ENCODE data around the gene LYSMD2.
A peak's percentile ranks its signal among the peaks of the same experiment; 100 is the strongest.

LYSMD2 gene

DNA sequence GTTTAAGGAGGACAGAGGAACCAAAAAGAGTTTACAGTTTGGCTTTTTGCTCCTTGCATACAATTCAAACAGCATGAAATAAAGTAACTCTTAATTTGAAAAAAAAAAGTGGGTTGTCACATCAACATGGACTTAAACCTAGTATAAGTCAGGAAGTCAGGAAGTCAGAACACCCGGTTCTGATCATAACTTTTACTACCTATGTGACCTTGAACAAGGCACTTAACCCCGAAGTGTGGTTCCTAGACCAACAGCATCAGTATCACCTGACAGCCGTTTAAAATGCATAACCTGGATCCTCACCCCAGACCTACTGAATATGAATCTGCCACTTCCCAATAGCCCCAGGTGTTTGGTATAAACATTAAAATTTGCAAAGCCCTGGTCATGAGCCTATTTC, 18.7 kb downstream of the LYSMD2 start:
- DNase-seq (ENCODE audit: low read depth) = no peak

DNA sequence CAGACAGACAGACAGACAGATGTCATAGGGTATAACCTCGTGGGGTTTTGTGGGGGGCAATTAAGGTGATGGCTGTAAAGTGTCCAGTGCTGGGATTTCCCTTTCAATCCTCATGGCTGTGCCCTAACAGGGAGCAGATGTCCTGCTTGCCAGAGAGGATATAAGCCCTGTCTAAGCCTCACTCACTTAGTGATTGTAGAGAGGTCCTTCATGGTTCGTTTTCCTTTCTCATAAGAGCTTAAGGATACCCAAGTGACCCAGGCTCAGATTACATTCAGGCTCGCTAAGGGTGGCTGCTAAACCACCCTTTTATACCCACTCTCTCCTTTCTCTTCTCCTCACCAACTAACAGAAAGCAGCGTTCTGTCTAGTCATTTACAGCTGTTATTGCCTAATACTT, 19.2 kb downstream of the LYSMD2 start:
- DNase-seq (ENCODE audit: low read depth) = no peak

DNA sequence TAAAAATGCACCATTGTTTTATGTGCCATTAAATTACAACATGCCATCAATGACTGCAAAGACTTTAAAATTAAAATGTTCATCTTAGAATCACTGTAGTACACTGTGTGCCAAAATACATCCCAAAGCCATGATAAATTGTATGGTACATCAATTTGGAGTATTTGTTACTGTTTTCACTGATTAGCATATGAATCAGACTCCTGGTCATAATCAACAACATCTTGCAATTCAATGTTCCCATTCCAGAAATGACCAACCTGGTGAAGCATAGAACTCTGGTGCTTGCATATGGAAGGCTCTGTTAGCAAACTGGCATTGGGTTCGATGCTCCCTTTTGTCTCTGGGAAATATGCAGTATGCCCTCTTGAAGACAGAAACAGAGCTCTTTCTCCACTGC, 22.5 kb downstream of the LYSMD2 start:
- no peak for DNase-seq (ENCODE audit: low read depth)

DNA sequence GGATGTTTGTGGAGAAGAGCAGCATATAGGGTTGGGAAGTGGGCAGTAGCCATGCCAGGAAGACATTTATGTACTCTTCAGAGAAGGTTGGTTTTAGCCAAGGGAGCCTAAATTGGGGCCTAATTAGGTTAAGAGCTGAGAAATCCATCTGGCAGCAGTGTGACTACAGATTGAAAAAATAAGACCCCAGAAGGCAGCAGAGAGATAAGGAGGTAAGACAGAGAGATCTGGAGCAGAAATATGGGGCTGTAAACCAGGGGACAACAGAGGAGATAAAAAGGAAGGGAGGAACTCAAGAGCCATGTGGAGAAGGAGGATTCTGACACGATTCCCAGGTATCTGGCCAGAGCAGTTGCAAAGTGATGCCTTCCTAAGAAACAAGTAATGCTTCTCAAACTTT, 23.3 kb downstream of the LYSMD2 start:
- DNase-seq (ENCODE audit: low read depth) = no peak

DNA sequence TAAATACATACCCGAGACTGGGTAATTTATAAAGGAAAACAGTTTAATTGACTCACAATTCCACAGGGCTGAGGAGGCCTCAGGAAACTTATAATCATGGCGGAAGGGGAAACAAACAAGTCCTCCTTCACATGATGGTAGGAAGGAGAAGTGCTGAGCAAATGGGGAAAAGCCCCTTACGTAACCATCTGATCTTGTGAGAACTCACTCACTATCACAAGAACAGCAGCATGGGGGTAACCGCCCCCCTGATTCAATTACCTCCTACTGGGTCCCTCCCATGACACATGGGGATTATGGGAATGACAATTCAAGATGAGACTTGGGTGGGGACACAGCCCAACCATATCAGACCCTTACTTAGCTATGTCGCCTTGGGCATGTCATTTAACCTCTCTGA, 28.4 kb downstream of the LYSMD2 start:
- no peak for DNase-seq (ENCODE audit: low read depth)

DNA sequence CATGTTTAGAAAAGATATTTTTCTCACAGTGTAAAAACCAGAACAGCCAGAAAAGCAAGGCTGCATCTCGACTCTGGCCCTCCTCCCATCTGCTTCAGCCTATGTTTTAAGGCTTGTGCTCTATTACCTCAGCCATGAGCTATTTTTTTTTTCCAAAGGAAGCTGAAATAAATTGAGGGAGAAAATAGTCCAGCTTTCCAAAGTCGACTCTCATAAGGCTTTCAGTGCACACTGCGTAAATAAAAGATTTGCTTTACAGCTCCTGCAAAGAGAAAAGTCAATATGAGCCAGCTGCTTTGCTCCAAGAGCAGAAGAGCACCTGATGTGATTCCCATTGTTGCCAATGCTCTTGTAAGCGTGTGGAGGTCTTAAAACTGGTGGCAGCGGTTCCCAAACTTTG, 29.4 kb downstream of the LYSMD2 start:
- DNase-seq (ENCODE audit: low read depth) = no peak

DNA sequence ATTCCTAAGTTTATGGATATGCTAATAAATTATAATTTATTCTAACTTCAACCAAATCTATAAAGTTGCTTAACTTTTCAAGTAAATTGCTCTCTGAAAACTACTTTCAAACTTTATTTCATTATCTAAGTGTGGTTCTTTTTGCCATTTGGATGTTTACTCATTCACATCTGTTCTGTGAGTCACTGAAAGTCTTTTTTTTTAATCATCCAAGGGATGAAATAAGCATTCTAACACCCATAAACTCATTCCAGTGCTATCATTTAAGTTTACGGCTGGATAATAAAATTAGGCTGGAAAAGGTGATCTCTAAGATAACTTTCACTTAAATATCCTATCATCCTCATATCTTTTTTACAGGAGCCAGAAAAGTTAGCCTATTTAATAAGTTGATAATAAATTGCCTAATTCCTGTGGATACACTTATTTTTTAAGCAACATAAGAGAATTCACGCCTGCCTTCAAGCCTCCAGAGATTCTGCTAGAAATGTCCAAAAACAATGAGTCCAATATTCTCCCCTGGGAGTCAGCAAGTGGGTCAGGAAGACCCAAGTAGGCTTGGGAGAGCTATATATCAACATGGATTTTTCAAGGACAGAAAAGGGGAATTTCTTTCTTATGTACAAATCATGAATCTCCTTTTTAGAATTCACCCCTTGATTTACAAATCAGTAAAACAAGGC, 30.4 kb downstream of the LYSMD2 start:
- no peak for DNase-seq (ENCODE audit: low read depth)

DNA sequence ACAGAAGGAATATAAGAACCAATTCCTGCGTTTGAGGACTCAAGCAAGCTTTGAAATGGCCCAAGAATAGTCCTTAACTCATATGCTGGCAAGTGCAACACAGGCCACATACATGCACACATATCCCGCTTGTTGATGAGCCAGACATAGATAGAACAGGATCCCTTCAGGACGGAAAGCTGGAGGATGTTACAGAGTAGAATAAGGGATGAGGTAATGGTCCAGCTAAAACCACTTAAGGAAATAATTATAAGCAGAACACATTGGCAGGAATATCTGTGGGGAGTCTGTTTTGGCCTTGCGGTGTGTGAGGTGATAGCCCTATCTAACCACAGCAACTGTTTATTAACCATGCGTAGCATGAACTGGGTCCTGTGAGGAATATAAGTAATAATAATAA, 31.2 kb downstream of the LYSMD2 start:
- DNase-seq (ENCODE audit: low read depth) = peak; percentile 28

DNA sequence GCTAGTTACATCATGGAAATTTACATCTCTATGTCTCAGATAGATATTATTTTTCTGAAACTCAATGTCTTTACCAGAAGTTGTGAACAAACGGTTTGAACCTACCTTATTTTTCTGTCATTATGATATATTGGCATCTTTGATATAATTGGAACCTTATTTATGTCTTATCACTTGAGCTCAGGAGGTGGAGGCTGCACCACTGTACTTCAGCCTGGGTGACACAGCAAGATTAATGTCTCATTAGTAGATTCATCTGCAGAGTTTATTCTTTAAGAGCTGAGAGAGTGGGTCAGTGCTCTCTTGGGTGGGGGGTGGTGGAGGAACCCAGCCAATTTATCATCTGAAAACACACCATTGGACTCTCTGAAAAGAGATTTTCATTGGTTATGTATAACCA, 34.7 kb downstream of the LYSMD2 start:
- no peak for DNase-seq (ENCODE audit: low read depth)

DNA sequence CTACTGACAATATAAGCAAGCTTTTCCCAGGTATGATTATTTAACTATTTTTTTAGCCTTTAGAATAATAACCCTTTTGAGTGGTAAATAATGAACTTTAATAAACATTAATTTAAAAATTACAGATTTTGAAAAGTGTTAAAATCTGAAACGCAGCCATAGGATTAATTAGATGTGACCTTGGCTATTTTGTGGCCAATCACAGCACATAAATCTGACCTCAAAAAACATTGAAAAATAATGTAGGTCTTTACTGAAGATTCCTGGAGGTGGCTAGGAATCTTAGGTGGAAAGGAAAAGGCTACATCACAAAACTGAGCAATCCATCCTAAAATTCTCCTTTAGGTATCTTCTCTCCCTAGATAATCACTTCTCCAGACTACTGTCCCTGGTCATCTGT, 38.1 kb downstream of the LYSMD2 start:
- no peak for DNase-seq (ENCODE audit: low read depth)

DNA sequence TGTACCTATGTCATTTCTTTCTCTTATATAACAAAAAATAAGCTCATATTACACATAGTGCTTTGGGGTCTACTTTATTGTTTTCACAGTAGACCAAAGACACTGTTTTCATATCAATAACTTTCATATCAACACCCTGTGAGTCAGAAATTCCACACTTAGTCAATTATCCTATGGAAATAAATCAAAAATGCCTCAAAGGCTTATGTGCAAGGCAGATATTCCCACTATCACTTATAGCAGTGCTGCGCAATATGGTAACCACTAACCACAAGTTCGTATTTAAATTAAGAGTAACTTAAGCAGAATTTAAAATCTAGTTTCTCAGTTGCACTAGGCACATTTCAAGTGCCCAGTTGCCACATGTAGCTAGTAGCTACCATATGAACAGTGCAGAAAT, 40.3 kb downstream of the LYSMD2 start:
- DNase-seq (ENCODE audit: low read depth) = no peak

DNA sequence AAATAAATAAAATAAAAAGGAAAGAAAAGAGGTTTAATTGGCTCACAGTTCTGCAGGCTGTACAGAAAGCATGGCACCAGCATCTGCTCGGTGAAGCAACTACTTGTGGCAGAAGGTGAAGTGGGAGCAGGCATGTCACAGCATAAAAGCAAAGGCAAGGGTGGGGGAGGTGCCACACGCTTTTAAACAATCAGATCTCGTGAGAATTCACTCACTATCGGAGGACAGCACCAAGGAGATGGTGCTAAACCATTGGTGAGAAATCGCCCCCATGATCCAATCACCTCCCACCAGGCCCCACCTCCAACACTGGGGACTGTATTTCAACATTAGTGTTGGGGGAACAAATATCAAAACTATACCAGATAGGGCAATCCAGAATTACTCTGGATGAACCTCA, 40.9 kb downstream of the LYSMD2 start:
- no peak for DNase-seq (ENCODE audit: low read depth)

DNA sequence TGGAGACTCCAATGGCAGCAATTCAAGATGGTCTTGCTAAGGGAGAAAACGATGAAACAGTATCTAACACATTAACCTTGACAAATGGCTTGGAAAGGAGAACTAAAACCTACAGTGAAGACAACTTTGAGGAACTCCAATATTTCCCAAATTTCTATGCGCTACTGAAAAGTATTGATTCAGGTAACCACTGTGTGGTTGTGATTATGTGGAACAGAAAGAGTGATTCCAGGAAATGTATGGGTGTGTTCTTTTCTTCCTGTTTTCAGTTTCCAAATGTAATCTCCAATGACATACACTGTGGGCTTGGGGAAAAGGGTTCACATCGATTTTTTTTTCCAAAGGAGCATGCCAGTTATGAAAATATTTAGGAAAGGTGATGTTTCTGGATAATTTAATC, 45.3 kb downstream of the LYSMD2 start:
- DNase-seq (ENCODE audit: low read depth) = no peak

DNA sequence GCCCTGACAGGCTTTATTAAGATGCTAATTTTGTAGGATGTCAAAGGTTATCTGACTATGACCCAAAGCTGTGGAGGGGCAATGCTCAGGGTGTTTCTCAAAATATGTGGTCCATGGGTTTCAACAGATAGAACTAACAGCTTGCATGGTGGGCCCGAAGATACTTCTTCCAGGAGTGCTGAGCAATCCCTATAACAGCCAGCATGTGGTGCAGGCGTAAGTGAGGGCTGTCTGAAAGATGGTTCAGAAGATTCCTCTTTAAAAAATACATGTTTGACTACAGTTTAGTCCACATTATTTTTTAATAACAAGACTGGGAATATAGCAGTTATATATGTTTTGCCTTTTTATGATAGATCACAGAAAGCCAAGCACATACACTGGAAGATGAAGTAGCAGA, 48.6 kb downstream of the LYSMD2 start:
- no peak for DNase-seq (ENCODE audit: low read depth)

DNA sequence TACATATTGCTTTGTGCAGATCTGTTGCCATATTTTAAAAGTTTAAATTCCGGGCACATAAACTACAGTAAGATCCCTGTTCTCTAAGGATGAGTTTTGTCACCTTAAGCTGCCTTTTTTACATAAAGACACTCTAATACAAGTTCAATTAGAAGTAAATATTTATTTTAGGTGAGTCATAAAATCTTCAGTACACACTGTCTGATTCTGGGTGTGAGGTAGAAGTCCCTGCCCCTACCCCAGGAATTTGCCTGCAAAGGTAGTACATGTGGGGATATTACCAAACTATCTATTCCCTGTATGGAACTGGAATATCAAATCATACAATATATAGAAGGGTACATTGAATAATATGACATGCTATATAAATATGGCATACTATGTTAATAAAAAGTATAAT, 49.9 kb downstream of the LYSMD2 start:
- DNase-seq (ENCODE audit: low read depth) = no peak

DNA sequence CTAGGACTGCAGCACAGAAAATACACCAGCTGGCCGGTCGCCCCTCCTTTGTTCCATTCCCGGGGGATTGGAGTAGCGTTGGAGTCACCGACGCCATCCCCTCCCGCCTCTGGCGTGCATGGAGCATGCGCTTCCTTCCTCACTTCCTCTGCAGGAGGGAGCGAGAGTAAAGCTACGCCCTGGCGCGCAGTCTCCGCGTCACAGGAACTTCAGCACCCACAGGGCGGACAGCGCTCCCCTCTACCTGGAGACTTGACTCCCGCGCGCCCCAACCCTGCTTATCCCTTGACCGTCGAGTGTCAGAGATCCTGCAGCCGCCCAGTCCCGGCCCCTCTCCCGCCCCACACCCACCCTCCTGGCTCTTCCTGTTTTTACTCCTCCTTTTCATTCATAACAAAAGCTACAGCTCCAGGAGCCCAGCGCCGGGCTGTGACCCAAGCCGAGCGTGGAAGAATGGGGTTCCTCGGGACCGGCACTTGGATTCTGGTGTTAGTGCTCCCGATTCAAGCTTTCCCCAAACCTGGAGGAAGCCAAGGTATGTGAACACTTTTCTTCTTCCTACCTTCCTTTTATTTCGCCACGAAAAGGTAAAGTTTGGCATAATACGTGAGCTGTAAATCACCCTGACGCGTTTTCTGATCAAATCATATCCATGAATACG, 56.0 kb downstream of the LYSMD2 start, which contains the start of gene SCG3:
TSS of gene SCG3 (plus strand) at position 201 of the 661 bp plus-strand sequence. CDS start at position 454, 253 bp downstream.
- peak; percentile 24 for DNase-seq (ENCODE audit: low read depth)

DNA sequence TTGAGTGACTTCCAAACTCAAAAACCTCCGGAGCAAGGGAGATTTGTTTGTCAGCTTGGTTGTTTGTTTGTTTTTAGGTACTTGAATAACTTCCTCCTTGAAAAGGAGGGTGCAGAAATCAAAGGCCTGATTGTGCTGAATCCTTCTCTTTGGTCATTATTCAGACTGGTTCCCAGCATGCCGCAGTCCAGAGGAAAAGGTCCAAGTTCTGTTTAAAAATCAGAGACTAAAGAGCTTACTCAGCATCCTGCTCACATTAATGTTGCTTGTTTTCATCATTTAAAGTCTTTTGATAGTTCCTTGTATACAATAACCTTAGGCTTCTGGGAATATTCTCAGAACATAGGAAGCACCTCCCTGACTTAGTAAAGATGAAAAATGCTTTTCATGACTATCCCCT, 57.1 kb downstream of the LYSMD2 start:
- no peak for DNase-seq (ENCODE audit: low read depth)

DNA sequence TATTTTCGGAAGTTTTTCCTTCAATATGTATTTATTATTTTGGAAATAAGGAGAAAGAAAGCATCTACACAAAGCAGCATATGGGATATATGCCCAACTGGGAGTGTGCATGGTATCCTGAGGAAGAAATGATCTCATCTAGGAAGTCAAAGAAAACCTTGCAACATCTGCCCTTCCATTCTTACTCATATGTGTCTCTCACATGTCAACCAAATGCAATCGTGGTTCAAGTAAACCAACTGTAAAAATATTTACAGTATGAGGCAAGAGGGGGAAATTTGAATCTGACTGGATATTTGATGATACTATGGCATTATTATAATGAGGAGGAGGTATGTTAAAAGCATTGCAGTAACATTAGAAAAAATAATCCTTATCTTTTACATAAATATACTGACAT, 59.4 kb downstream of the LYSMD2 start:
- DNase-seq (ENCODE audit: low read depth) = no peak

DNA sequence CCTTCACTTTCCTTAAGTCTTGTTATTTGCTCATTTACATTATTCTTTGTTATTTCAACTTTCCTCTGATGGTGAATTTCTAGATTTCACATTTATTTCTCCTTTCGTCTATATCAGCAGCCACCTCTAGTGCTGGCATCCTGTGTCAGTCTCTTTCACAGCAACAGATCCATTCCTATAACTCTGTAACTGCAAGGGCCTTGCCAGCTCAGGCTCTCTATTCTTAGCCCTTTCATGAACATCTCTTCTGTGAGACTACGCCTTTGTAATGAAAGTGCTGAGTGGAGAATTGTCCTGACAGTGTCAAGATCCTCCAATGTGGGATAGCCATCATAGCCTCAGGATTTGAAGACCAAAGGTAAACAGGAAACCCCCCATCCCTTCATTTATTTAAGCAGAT, 60.0 kb downstream of the LYSMD2 start:
- DNase-seq (ENCODE audit: low read depth) = no peak

DNA sequence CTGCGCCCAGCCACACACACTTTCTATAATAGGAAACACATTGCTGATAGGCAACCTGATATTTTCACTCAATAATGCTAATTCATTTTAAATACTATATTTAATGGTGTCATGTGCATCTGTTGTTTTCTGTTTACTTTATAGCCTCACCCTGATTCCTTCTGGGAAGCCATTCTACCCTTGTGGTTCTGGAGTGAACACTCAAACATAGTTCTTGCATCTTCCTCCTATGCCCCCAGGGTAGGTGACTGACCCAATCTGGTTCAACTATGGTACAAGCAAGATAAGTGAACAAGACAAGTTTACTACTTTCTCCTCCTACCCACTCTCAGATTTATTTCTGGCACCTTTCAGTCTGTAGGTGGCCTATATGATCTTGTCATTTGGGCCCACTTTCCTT, 60.4 kb downstream of the LYSMD2 start:
- no peak for DNase-seq (ENCODE audit: low read depth)

DNA sequence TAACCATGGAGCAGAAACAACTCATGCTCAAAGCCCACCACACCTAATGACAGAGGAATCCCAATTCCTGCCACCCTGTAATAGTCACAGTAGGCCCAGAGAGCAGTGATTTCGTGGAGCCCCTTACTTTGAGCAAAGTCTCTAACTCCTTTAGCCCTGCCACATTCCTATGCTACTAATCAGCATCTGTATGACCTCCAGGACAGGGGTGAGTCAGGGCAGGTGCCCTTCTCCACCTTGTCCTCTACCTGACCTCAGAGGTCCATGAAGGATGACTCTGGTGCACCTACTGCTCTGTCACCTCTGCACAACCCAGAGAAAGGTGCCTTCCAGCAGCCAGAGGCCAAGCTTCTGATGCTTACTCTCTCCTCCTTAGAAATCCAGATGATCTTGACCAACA, 62.2 kb downstream of the LYSMD2 start:
- no peak for DNase-seq (ENCODE audit: low read depth)
